ENCODE data around the gene ENOX1. TPM values are rescaled to one million over a fixed set of nuclear protein-coding genes. Genes with fewer than 3 reads are reported as not detected.

Gene ENOX1
- total RNA-seq, 1 donor from 2014 or later: 1.1 TPM

GRCh38 chr13:43755844-43756243 lies 30.9 kb downstream of the ENOX1 start:
- no peaks in the 10 kb centered on the region for H3K27me3 ChIP-seq
- no peaks in the 10 kb centered on the region for H3K27me3 Mint-ChIP-seq (ENCODE audit: insufficient read depth, low read depth)
- no peaks in the 10 kb centered on the region for H3K4me1 ChIP-seq
- H3K36me3 Mint-ChIP-seq: no peaks in the 10 kb centered on the region
- no peaks in the 10 kb centered on the region for H3K79me2 ChIP-seq (ENCODE audit: low read depth)
- no peaks in the 10 kb centered on the region for H3K9me3 ChIP-seq (ENCODE audit: low read depth)
- H3K27ac ChIP-seq: no peak overlapping the region
- H3K9ac ChIP-seq: no peak overlapping the region
- TF ChIP-seq EZH2 (IDR thresholded peaks at IDR 0.05): no peak
- no peak for TF ChIP-seq CTCF (IDR thresholded peaks at IDR 0.05)
- no peak for TF ChIP-seq EZH2phosphoT487 (IDR thresholded peaks at IDR 0.05)
- H4K20me1 ChIP-seq (ENCODE audit: low read depth): no peaks in the 10 kb centered on the region
- H2AFZ ChIP-seq (replicated peaks): no peak overlapping the region
- no peak for DNase-seq (ENCODE audit: low spot score)
- no peak overlapping the region for H3K4me3 Mint-ChIP-seq
- H3K4me1 Mint-ChIP-seq: peaks cover 4% of the 10 kb centered on the region
- H3K4me3 ChIP-seq: no peak overlapping the region
- H3K36me3 ChIP-seq: no peaks in the 10 kb centered on the region
- no peaks in the 10 kb centered on the region for H3K9me3 Mint-ChIP-seq
- no peak overlapping the region for H3K4me2 ChIP-seq
- no peaks in the 10 kb centered on the region for H3F3A ChIP-seq (ENCODE audit: low read depth)
- H3K27ac Mint-ChIP-seq: no peak overlapping the region

DNA sequence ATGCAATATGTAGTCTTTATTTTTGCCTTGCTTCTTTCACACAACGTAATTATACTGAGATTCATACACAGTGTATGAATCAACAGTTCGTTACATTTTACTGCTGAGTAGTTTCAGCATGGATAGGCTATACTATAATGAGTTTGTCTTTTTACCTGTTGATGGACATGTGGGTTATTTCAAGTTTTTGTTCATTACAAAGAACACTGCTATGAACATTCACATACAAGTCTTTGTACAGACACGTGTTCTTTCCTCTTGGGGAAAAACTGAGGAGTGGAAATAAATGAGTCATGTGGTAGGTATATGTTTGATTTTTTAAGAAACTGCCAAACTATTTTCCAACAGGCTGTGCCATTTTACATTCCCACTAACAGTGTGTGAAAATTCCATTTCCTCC lies 35.1 kb downstream of the ENOX1 start:
- H3K79me2 ChIP-seq (ENCODE audit: low read depth): no peaks in the 10 kb centered on the region
- TF ChIP-seq EZH2phosphoT487 (IDR thresholded peaks at IDR 0.05) (no peak), EZH2 (IDR thresholded peaks at IDR 0.05) (no peak), CTCF (IDR thresholded peaks at IDR 0.05) (no peak)
- no peak overlapping the region for H3K9ac ChIP-seq
- H3K27me3 ChIP-seq: no peaks in the 10 kb centered on the region
- H3K9me3 ChIP-seq (ENCODE audit: low read depth): no peaks in the 10 kb centered on the region
- H3K36me3 Mint-ChIP-seq: no peaks in the 10 kb centered on the region
- no peak overlapping the region for H3K4me3 ChIP-seq
- H3K4me1 Mint-ChIP-seq: peaks cover 11% of the 10 kb centered on the region
- DNase-seq (ENCODE audit: low spot score): no peak
- no peaks in the 10 kb centered on the region for H3K9me3 Mint-ChIP-seq
- no peaks in the 10 kb centered on the region for H3K36me3 ChIP-seq
- H4K20me1 ChIP-seq (ENCODE audit: low read depth): no peaks in the 10 kb centered on the region
- H2AFZ ChIP-seq (replicated peaks): no peak overlapping the region
- H3K27ac ChIP-seq: no peak overlapping the region
- H3K27ac Mint-ChIP-seq: no peak overlapping the region
- H3F3A ChIP-seq (ENCODE audit: low read depth): no peaks in the 10 kb centered on the region
- no peak overlapping the region for H3K4me3 Mint-ChIP-seq
- H3K4me2 ChIP-seq: no peak overlapping the region
- H3K4me1 ChIP-seq: peaks cover 5% of the 10 kb centered on the region
- H3K27me3 Mint-ChIP-seq (ENCODE audit: insufficient read depth, low read depth): no peaks in the 10 kb centered on the region

GRCh38 chr13:43749503-43749902 lies 37.3 kb downstream of the ENOX1 start:
- H3K27me3 ChIP-seq: no peaks in the 10 kb centered on the region
- no peaks in the 10 kb centered on the region for H4K20me1 ChIP-seq (ENCODE audit: low read depth)
- H3K79me2 ChIP-seq (ENCODE audit: low read depth): no peaks in the 10 kb centered on the region
- no peak overlapping the region for H3K4me3 Mint-ChIP-seq
- no peaks in the 10 kb centered on the region for H3K36me3 ChIP-seq
- no peak overlapping the region for H2AFZ ChIP-seq (replicated peaks)
- DNase-seq (ENCODE audit: low spot score): no peak
- no peak overlapping the region for H3K4me2 ChIP-seq
- no peaks in the 10 kb centered on the region for H3K36me3 Mint-ChIP-seq
- no peaks in the 10 kb centered on the region for H3F3A ChIP-seq (ENCODE audit: low read depth)
- no peak overlapping the region for H3K27ac ChIP-seq
- H3K4me1 ChIP-seq: peaks cover 5% of the 10 kb centered on the region
- H3K4me3 ChIP-seq: no peak overlapping the region
- H3K27me3 Mint-ChIP-seq (ENCODE audit: insufficient read depth, low read depth): no peaks in the 10 kb centered on the region
- peaks cover 7% of the 10 kb centered on the region for H3K4me1 Mint-ChIP-seq
- no peak for TF ChIP-seq EZH2phosphoT487 (IDR thresholded peaks at IDR 0.05)
- no peaks in the 10 kb centered on the region for H3K9me3 ChIP-seq (ENCODE audit: low read depth)
- H3K27ac Mint-ChIP-seq: no peak overlapping the region
- no peaks in the 10 kb centered on the region for H3K9me3 Mint-ChIP-seq
- no peak overlapping the region for H3K9ac ChIP-seq

- Histone ChIP-seq H3K79me2 (ENCODE audit: low read depth) (no peaks in the 10 kb centered on the region), H3K27me3 (no peaks in the 10 kb centered on the region), H4K20me1 (ENCODE audit: low read depth) (no peaks in the 10 kb centered on the region), H3K9me3 (ENCODE audit: low read depth) (no peaks in the 10 kb centered on the region), H3K27ac (no peak overlapping the region), H3K36me3 (no peaks in the 10 kb centered on the region), H3K4me2 (no peak overlapping the region), H3K4me3 (no peak overlapping the region), H2AFZ (replicated peaks) (no peak overlapping the region), H3K4me1 (no peaks in the 10 kb centered on the region), H3F3A (ENCODE audit: low read depth) (no peaks in the 10 kb centered on the region), H3K9ac (no peak overlapping the region)
- DNase-seq (ENCODE audit: low spot score): no peak
- Mint-ChIP-seq H3K27ac (no peak overlapping the region), H3K4me3 (no peak overlapping the region), H3K36me3 (no peaks in the 10 kb centered on the region), H3K9me3 (no peaks in the 10 kb centered on the region), H3K4me1 (no peaks in the 10 kb centered on the region), H3K27me3 (ENCODE audit: insufficient read depth, low read depth) (peaks cover 2% of the 10 kb centered on the region)
- no peak for TF ChIP-seq EZH2phosphoT487 (IDR thresholded peaks at IDR 0.05)
- no peak for TF ChIP-seq EZH2 (IDR thresholded peaks at IDR 0.05)
- no peak for TF ChIP-seq CTCF (IDR thresholded peaks at IDR 0.05)
Observed at GRCh38 chr13:43744261-43745031, 42.3 kb downstream of the ENOX1 start.
